ENCODE data around the gene LBHD2.

Gene LBHD2

GRCh38 chr14:103121121-103121845 is 37.3 kb downstream of the LBHD2 start:
- DNase-seq (ENCODE audit: low spot score) = no peak

GRCh38 chr14:103121846-103122584 is 38.0 kb downstream of the LBHD2 start:
- DNase-seq (ENCODE audit: low spot score) = peak; percentile 89

DNA sequence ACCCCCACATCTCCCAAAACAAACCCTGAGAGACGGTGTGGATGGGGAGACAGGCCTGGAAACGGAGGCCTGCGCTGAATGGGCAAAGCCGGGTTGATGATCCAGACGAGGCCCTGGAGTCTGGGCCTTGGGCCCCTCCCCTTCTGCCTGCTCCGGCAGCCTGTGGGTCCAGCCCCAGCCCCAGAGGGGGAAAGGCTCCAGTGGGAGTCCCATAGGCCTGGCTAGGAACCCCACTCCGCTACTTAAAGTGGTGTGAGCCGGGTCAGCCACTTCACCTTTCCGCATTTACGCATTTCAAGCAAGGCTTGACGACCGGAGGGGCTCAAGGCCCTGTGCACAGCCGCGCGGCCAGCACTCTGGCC is 38.6 kb downstream of the LBHD2 start:
- no peak for DNase-seq (ENCODE audit: low spot score)

DNA sequence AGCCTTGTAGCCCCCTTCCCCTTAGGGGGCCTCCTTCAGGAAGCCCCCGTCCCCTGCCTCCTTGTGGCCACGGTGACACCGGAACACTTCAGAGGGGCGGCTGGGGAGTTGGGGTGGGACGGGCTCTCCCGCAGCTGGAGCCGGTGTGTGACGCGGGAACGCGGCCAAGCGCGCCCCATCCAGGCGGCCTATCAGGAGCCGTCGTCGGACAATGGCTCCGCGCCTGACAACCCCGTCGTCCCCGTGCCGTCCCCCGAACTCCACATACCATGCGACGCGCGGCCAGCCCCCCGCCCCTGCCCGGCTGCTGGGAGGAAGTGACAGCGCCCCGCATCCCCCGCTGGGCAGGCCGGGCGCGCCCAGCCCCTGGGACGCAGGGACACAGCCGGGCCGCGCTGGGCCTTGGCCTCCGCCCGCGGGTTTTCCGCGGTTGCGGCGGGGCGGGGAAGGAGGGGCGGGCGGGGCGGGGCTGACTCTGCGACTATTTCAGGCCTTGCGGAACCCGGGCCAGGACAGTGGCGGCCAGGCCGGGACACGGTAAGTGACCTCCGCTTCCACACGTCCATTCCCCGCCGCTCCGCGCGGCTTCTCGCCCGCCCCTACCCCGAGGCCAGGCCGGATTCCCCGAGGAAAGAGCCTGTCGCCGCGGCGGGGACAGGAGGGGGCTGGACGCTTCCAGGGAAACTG is 39.1 kb downstream of the LBHD2 start, which contains the start of gene TNFAIP2:
TSS of gene TNFAIP2 (plus strand) at position 515 of the 687 bp plus-strand sequence. CDS start 2,997 bp downstream, outside the sequence.
- DNase-seq (ENCODE audit: low spot score) = no peak

DNA sequence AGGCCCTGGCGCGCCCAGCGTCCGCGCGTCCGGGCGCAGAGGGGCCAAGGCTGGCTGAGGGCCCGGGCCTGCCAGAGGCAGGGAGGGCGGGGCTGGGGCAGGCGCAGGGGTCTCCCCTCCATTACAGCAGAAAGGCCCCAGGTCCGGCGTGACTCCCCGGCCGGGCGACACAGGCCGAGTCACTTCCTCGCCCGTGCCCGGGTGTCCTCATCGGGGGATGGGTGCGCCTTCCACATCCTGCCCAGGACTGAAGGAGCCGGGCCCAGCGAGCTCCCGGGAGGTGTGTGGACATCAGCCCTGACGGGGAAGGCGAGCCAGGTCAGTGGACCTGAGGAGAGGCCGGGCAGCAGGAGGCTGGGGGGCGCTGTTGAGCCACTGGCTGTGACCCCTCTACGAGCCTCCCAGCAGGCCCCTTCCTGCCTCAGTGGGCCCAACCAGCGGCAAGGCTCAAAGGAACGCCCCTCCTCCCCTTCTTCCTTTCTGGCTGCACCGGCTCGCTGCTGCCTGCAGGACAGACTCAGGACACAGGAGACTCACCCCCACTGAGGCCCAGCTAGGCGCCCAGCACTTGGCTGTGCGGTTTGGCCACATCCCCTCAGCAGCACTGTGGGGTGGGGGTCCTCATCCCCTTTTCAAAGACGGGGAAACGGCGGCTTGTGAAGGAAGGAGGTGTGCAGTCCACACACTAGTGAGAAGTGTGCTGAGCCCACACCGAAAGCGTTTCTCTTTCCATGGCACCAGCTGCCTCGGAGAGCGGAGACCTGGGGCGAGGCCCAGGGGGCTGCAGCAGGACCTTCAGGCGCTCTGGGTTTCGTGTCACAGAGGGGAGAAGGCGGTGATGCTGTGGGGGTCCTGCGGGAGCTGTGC is 39.9 kb downstream of the LBHD2 start:
- no peak for DNase-seq (ENCODE audit: low spot score)

DNA sequence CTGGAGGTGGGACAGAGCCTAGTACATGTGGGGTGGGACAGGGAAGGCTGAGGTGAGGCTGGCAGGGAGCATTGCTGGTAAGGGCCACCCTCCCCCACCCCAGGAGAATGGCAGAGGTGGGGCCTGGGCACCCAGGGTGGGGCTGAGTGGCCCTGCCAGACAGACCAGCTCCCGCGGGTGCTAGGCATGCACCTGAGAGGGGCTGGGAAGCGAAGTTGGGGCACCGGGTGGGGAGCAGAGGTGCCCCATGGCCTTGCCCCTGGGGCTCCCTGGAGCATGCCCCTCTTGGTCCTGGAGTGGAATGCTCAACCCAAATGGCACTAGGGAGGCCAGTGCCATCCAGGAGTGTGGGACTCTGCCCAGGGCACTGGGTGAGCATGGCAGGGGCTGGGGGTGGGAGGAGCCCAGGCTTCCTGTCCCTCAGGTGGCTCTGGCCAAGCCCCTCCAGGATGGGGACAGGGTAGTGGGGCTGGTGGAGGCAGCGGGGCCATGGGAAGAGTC is 40.5 kb downstream of the LBHD2 start:
- no peak for DNase-seq (ENCODE audit: low spot score)

- no peak for DNase-seq (ENCODE audit: low spot score)
Measured at GRCh38 chr14:103125098-103126070, 41.4 kb downstream of the LBHD2 start.

- no peak for DNase-seq (ENCODE audit: low spot score)
Measured at GRCh38 chr14:103126088-103126872, 42.3 kb downstream of the LBHD2 start.

- DNase-seq (ENCODE audit: low spot score) = peak; percentile 83
Measured at GRCh38 chr14:103126873-103127304, 42.9 kb downstream of the LBHD2 start.

GRCh38 chr14:103127356-103127755 is 43.3 kb downstream of the LBHD2 start:
- DNase-seq (ENCODE audit: low spot score) = no peak

- no peak for DNase-seq (ENCODE audit: low spot score)
Measured at GRCh38 chr14:103127861-103128598, 44.0 kb downstream of the LBHD2 start.

GRCh38 chr14:103128631-103129300 is 44.8 kb downstream of the LBHD2 start:
- no peak for DNase-seq (ENCODE audit: low spot score)

DNA sequence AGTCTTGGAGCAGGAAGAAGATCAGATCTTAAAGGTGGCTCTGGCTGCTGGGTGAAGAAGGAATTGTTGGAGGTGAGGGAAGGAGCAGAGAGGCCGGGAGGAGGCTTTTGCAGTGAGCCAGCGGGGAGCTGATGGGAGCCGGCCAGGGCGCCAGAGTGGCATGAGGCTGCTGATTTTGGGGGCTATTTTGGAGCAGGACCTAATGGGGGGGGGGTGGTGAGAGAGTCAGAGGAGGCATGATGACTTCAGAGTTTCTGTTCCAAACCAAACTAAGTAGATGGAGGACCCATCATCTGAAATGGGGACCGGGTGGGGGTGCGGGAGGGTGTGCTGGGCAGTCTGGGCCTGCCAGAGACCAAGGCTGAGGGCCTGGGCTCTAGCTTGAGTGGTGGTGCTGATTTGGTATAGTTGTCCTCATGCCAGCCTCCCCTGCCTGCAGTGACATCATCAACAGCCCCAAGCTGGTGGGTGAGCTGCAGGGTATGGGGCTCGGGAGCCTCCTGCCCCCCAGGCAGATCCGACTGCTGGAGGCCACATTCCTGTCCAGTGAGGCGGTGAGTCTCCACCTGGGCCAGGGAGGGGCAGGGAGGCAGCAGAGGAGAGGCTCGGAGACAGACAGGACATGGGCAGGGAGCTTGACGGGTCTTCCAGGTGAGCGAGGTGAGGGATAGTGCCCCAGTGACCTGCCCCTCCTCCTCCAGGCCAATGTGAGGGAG is 45.4 kb downstream of the LBHD2 start:
- no peak for DNase-seq (ENCODE audit: low spot score)

DNA sequence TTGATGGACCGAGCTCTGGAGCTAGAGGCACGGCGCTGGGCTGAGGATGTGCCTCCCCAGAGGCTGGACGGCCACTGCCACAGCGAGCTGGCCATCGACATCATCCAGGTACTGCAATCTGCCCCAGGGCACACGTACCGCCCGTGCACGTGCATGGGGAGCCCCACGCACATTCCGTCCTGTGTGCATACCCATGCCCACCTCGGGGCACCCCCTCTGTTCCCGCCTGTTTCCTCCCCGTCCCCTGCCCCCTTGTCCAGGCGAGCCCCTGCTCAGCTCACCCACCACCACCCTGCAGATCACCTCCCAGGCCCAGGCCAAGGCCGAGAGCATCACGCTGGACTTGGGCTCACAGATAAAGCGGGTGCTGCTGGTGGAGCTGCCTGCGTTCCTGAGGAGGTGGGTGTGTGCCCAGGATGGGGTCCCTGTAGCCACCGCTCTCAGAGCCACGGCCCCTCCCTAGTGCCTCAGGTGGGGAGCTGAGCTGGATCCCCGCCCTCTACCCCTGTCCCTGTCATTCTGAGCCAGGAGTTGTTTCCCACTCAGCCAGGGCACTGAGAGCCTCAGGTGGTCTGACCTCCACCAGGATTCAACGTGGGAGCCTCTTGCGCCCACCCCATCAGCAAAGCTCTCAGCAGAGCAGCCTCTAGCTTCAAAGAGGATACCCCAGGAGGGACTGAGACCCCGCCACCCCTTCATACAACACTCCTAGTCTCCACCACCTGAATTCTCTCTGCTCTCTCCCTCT is 46.2 kb downstream of the LBHD2 start:
- DNase-seq (ENCODE audit: low spot score) = no peak

DNA sequence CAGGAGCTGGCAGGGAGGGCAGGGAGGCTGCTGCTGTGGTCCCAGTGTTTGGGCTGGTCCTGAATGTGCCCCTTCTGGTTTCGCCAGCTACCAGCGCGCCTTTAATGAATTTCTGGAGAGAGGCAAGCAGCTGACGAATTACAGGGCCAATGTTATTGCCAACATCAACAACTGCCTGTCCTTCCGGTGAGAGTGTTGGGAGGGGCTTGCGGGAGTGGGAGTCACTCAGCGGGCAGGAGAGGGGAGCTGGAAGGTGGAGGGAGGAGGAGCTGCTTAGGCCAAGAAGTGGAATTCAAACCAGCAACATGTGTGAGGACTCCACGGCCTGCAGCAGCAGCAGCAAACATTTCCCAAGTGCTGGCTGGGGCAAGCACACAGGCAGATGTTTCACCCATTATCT is 47.0 kb downstream of the LBHD2 start:
- DNase-seq (ENCODE audit: low spot score) = no peak

- DNase-seq (ENCODE audit: low spot score) = no peak
Measured at GRCh38 chr14:103131580-103131979, 47.6 kb downstream of the LBHD2 start.

All from SW480 (cell line).